Measurements from ENCODE around the gene XPO4.
"Not testable (repeated sequence)": the region's sequence is repeated elsewhere in the genome, so short reads cannot be mapped to it uniquely, and the experiment has no call there.

XPO4 gene

DNA sequence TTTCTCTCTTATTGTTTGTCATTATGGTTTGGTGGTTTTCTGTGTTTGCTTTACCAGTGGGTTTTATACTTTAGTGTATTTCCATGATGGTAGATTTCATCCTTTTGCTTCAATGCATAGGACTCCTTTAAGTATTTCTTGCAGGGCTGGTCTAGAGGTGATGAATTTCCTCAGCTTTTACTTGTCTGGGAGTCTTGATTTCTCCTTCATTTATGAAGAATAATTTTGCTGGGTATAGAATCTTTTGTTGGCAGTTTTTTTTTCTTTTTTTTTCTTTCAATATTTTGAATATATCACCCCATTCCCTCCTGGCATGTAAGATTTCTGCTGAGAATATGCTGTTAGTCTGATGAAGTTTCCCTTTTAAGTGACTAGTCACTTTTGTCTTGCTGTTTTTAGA lies 148.5 kb downstream of the XPO4 start:
- TF ChIP-seq, protein P1, sequence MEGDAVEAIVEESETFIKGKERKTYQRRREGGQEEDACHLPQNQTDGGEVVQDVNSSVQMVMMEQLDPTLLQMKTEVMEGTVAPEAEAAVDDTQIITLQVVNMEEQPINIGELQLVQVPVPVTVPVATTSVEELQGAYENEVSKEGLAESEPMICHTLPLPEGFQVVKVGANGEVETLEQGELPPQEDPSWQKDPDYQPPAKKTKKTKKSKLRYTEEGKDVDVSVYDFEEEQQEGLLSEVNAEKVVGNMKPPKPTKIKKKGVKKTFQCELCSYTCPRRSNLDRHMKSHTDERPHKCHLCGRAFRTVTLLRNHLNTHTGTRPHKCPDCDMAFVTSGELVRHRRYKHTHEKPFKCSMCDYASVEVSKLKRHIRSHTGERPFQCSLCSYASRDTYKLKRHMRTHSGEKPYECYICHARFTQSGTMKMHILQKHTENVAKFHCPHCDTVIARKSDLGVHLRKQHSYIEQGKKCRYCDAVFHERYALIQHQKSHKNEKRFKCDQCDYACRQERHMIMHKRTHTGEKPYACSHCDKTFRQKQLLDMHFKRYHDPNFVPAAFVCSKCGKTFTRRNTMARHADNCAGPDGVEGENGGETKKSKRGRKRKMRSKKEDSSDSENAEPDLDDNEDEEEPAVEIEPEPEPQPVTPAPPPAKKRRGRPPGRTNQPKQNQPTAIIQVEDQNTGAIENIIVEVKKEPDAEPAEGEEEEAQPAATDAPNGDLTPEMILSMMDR (conservative IDR thresholded peaks at IDR 0.05; ENCODE audit: low read depth, low read length), result no peak
- Histone ChIP-seq H3K4me2 (no peak overlapping the region), H3K79me2 (ENCODE audit: insufficient read depth, low read depth) (no peaks in the 10 kb centered on the region), H2AFZ (ENCODE audit: low read depth) (no peak overlapping the region), H3K9ac (no peak overlapping the region), H3K27me3 (ENCODE audit: insufficient read depth, low read depth) (no peaks in the 10 kb centered on the region), H3K36me3 (ENCODE audit: insufficient read depth) (no peaks in the 10 kb centered on the region), H3K4me3 (IDR thresholded peaks at IDR 0.05; ENCODE audit: insufficient read depth, low read depth, low read length) (no peak overlapping the region), H3K27ac (no peak overlapping the region), H3K4me1 (ENCODE audit: low read depth, poor library complexity, severe bottlenecking) (no peaks in the 10 kb centered on the region), H4K20me1 (ENCODE audit: insufficient read depth) (no peaks in the 10 kb centered on the region)

- H3K4me2 ChIP-seq, result no peak overlapping the region
- H3K4me1 ChIP-seq (ENCODE audit: low read depth, poor library complexity, severe bottlenecking), result no peaks in the 10 kb centered on the region
- H3K9ac ChIP-seq, result no peak overlapping the region
- TF ChIP-seq, protein P1 (conservative IDR thresholded peaks at IDR 0.05; ENCODE audit: low read depth, low read length), result no peak
- H3K36me3 ChIP-seq (ENCODE audit: insufficient read depth), result no peaks in the 10 kb centered on the region
- H3K4me3 ChIP-seq (IDR thresholded peaks at IDR 0.05; ENCODE audit: insufficient read depth, low read depth, low read length), result no peak overlapping the region
- no peak overlapping the region for H3K27ac ChIP-seq
- H2AFZ ChIP-seq (ENCODE audit: low read depth), result no peak overlapping the region
- H3K79me2 ChIP-seq (ENCODE audit: insufficient read depth, low read depth), result no peaks in the 10 kb centered on the region
- H3K27me3 ChIP-seq (ENCODE audit: insufficient read depth, low read depth), result no peaks in the 10 kb centered on the region
- H4K20me1 ChIP-seq (ENCODE audit: insufficient read depth), result no peaks in the 10 kb centered on the region
Observed at GRCh38 chr13:20749377-20749776, 153.2 kb downstream of the XPO4 start.

DNA sequence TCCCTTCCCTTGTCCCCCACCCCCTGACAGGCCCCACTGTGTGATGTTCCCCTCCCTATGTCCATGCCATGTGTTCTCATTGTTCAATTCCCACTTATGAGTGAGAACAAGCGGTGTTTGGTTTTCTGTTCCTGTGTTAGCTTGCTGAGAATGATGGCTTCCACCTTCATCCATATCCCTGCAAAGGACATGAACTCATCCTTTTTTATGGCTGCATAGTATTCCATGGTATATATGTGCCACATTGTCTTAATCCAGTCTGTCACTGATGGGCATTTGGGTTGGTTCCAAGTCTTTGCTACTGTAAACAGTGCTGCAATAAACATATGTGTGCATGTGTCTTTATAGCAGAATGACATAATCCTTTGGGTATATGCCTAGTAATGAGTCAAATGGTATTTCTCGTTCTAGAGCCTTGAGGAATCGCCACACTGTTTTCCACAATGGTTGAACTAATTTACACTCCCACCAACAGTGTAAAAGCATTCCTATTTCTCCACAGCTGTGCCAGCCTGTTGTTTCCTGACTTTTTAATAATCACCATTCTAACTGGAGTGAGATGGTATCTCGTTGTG lies 158.6 kb downstream of the XPO4 start:
- H3K79me2 ChIP-seq (ENCODE audit: insufficient read depth, low read depth); H3K36me3 ChIP-seq (ENCODE audit: insufficient read depth); H3K9ac ChIP-seq; H2AFZ ChIP-seq (ENCODE audit: low read depth); H3K27ac ChIP-seq; H3K27me3 ChIP-seq (ENCODE audit: insufficient read depth, low read depth); H3K4me1 ChIP-seq (ENCODE audit: low read depth, poor library complexity, severe bottlenecking); H3K4me2 ChIP-seq; H4K20me1 ChIP-seq (ENCODE audit: insufficient read depth); H3K4me3 ChIP-seq (IDR thresholded peaks at IDR 0.05; ENCODE audit: insufficient read depth, low read depth, low read length): not testable (repeated sequence)

GRCh38 chr13:20740021-20740420 lies 162.5 kb downstream of the XPO4 start:
- Histone ChIP-seq H3K4me2 (no peak overlapping the region), H3K9ac (no peak overlapping the region), H3K4me3 (IDR thresholded peaks at IDR 0.05; ENCODE audit: insufficient read depth, low read depth, low read length) (no peak overlapping the region), H3K79me2 (ENCODE audit: insufficient read depth, low read depth) (no peaks in the 10 kb centered on the region), H3K27me3 (ENCODE audit: insufficient read depth, low read depth) (no peaks in the 10 kb centered on the region), H3K36me3 (ENCODE audit: insufficient read depth) (no peaks in the 10 kb centered on the region), H4K20me1 (ENCODE audit: insufficient read depth) (no peaks in the 10 kb centered on the region), H3K27ac (no peak overlapping the region), H2AFZ (ENCODE audit: low read depth) (no peak overlapping the region), H3K4me1 (ENCODE audit: low read depth, poor library complexity, severe bottlenecking) (no peaks in the 10 kb centered on the region)
- TF ChIP-seq, protein P1 (conservative IDR thresholded peaks at IDR 0.05; ENCODE audit: low read depth, low read length), result no peak

GRCh38 chr13:20738616-20739015 lies 163.9 kb downstream of the XPO4 start:
- H3K4me1 ChIP-seq (ENCODE audit: low read depth, poor library complexity, severe bottlenecking), result no peaks in the 10 kb centered on the region
- no peak overlapping the region for H2AFZ ChIP-seq (ENCODE audit: low read depth)
- H3K27ac ChIP-seq, result no peak overlapping the region
- no peaks in the 10 kb centered on the region for H4K20me1 ChIP-seq (ENCODE audit: insufficient read depth)
- no peaks in the 10 kb centered on the region for H3K36me3 ChIP-seq (ENCODE audit: insufficient read depth)
- no peak overlapping the region for H3K4me3 ChIP-seq (IDR thresholded peaks at IDR 0.05; ENCODE audit: insufficient read depth, low read depth, low read length)
- H3K27me3 ChIP-seq (ENCODE audit: insufficient read depth, low read depth), result no peaks in the 10 kb centered on the region
- H3K4me2 ChIP-seq, result no peak overlapping the region
- TF ChIP-seq, protein P1 (conservative IDR thresholded peaks at IDR 0.05; ENCODE audit: low read depth, low read length), result no peak
- H3K9ac ChIP-seq, result no peak overlapping the region
- H3K79me2 ChIP-seq (ENCODE audit: insufficient read depth, low read depth), result no peaks in the 10 kb centered on the region
